ENCODE data around the gene PPFIA4.

- TF ChIP-seq PKNOX1 (IDR thresholded peaks at IDR 0.05) (no peak), BHLHE40 (IDR thresholded peaks at IDR 0.05; ENCODE audit: borderline replicate concordance) (no peak), ELF4 (IDR thresholded peaks at IDR 0.05) (no peak), SUZ12 (IDR thresholded peaks at IDR 0.05) (no peak), SP1 (IDR thresholded peaks at IDR 0.05) (no peak), CTBP1 (IDR thresholded peaks at IDR 0.05; ENCODE audit: borderline replicate concordance) (no peak), FOXA1 (IDR thresholded peaks at IDR 0.05) (no peak), NFRKB (IDR thresholded peaks at IDR 0.05) (no peak), FOXK2 (IDR thresholded peaks at IDR 0.05) (no peak)
Observed at GRCh38 chr1:203072002-203072602, 45.8 kb downstream of the PPFIA4 start.
